ENCODE results near the gene INO80C.
A peak's percentile ranks its signal among the peaks of the same experiment; 100 is the strongest.
"Not testable (repeated sequence)": the region's sequence is repeated elsewhere in the genome, so short reads cannot be mapped to it uniquely, and the experiment has no call there.

The INO80C gene

DNA sequence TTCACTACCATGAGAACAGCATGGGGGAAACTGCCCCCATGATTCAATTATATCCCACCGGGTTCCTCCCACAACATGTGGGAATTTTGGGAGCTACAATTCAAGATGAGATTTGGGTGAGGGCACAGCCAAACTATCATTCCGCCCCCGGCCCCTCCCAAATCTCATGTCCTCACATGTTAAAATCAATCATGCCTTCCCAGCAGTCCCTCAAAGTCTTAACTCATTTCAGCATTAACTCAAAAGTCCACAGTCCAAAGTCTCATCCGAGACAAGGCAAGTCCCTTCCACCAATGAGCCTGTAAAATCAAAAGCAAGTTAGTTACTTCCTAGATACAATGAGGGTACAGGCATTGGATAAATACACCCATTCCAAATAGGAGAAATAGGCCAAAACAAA, 10.2 kb downstream of the INO80C start:
- DNase-seq = not testable (repeated sequence)

DNA sequence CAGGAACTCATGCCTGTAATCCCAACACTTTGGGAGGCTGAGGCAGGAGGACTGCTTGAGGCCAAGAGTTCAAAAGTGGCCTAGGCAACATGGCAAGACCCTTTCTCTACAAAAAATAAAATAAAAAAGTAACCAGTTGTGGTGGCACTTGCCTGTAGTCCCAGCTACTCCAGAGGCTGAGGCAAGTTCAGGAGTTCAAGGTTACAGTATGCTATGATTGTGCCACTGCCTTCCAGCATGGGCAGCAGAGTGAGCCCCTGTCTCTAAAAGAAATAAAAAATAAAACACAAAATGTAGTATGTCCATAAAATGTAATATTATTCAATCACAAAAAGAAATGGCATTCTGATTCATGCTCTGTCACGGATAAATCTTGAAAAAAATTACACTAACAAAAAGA, 11.9 kb downstream of the INO80C start:
- DNase-seq = no peak

DNA sequence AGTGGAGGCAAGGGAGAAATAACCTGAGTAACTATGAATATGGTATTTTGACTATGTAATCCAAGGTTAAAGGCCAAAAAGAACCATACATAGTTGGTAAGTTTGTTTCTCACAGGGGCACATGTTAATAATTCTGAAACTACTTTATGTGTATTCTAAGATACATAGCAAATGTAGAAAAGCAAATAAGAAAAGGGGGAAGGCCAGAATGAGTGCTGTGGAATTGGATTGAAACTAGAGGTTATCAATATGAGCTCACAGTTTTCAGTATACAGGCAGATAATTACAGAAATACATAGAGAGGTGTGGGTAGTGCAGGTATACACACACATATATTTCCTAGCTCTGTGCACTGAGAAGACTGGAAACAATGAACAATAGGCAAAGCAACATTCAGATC, 13.7 kb downstream of the INO80C start:
- DNase-seq = no peak

DNA sequence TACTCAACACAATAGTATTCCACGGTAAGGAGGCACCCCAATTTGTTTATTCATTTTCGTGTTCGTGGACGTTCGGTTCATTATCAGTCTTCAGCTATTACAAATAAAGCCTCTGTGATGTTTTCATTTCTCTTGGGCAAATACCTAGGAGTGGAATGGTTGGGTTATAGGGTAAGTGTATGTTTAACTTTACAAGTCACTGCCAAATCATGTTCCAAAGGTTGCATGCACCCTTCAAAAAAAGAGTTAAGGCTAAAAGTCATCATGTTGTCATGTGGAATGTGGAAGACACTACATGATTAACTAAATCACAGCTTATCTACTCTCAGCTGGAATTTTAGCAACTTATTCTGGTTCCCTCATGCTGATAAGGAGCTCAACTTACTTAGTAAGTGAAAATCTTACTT, 15.8 kb downstream of the INO80C start:
- DNase-seq = no peak

DNA sequence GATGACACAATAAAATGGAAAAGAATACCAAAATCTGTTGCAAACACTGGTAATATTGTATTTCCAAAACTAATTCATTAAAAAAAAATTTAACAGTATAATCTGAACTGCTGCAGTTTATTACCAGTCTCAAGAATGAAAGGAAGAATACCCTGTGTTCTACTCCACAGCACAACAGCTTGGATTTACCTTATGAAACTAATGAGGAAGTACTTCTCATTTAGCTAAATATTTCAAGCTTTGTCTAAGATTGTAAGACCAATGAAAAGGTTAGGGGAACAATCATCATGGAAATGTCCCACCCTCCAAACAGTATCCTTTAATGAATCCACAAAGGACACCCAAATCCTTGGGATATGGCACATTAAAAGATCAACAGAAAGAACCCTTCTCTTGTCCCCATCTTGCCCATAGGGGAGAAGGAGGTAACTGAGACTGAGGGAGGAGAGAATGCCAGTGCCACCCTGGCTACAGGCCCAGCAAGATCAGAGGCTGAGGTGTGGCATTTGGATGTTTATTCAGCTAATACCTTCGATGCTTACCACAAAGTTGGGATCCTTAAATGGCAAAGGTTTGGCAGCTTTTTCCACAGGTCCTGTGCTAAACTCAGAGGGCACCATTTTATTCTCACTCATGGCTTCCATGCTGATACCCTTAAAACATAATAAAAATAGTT, 17.7 kb downstream of the INO80C start:
- DNase-seq = no peak

DNA sequence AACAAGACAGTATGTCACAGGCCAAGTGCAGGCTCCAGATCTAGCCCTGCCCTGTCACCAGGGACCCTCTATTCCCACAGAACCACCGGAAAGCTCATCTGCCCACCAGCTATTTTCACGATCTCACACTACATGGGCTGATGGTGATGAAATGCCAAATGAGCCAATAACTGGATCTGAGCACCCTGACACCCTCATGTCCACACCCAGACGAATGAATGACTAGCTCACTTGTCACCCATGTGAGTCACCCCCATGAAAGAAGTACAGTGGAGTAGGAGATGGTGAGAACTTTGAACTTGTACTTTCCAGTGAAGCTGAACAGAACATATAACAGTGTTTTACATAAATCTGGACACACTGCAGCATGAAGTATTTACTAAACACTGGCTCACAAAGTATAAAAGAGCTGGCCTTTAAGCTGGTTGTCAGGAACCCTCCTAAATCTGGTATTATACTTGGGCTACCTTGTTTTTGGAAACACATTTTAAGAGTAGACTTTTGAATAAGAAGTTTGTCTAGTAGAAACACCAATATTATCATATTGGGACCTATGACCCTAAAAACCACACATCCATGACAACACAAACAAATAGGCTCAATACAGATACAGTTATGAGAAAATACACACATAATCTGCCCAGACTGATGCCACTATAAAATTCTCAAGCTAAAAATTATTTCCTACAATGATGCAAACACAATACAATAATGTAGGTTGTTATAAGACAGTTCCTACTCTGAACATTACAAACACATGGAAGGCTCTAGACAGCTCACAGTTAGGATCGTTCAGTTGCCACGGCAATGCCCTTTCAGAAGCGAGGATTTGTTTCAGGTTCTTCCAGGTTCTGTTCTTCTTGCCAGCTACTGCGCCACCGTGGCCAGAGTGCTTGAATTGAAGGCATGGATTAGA, 19.0 kb downstream of the INO80C start:
- DNase-seq = peak in 2 of 14 donors; percentile 17 to 36

DNA sequence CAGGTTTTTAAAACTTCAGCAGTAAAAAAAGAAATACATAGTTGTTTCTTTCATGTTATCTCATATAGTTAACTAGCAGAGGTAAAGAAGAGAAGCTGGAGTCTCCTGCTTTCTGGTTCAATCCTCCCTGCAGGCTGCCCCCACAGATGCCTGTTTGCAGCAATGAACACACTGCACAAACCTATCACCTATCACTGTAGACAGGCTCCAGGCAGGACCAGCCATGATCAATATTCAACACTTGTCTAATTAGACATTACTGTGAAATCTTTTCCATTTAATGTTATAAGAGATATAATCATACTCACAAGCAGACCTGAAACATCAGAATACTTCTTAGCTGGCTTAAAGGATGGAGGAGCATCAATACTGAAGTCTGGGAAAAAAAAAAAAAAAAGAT, 19.8 kb downstream of the INO80C start:
- DNase-seq = no peak

DNA sequence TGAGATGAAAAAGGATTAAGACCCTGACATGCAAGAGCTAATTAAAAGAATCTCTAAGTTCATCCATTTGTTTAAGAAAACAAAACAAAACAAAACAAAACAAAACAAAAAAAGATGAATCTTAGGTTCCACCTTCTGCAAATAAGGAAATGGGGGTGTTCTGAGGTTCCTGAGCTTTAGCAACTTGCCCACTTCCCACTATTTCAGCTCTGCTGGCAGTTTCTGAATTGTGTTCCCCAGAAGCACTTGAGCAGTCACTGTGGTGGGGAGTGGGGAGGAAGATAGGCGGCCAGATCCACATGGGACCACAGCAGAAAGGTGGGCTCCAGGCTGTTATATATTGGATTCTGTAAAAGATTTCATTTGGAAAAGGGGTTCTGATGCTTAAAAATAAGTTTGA, 20.3 kb downstream of the INO80C start:
- DNase-seq = no peak

DNA sequence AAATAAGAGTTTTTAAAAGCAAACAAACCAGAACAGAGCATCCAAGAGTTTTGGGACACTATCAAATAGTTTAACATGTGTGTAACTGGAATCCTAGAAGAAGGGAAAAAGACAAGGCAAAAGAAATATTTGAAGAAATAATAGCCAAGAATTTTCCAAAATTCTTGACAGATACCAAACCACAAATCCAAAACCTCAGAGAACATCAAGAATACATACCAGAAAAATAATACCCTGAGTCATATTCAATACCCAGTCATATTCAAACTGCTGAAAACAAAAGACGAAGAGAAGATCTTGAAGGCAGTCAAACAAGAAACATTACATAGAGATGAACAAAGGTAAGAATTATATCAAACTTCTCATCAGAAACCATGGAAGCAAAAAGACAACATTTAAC, 22.9 kb downstream of the INO80C start:
- DNase-seq = no peak

DNA sequence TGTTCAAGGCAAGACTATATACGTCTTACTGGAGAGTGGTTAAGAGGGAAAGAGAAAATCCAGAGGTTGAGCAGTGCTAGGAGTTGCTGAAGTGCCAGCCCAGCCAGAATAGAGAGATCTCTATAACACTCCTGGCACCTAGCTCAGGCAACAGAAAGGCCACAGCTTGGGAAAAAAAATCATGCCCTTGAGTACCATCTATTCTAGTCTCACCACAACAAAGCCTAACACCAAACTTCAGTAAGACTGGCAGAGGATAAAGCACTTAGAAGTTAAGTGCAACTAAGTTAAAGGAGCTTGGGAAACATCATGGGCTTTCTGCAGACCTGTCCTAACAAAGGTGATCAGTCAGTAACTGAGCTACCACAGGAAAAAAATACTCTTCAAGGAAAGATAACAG, 24.2 kb downstream of the INO80C start:
- no peak for DNase-seq

DNA sequence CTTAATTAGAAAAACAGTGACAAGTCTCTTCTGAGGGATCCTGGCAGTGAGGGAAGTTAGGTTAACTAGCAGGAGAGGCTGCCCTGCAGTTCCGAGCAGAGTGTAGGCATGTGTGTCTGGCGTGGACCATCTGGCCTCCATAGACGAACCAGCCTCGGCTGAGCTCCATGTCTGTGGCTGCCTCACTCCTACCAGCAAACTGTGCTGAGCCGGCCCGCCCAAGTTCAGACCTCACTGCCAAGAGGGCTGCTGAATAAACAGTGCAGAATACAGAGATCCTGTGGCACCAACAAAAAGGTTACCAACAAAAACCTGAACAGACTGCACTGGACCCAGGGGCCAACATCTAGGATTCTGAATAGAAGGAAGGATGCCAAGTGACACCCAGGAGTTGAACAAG, 27.3 kb downstream of the INO80C start:
- DNase-seq = peak in 3 of 14 donors; percentile 15 to 61 (median 40)

DNA sequence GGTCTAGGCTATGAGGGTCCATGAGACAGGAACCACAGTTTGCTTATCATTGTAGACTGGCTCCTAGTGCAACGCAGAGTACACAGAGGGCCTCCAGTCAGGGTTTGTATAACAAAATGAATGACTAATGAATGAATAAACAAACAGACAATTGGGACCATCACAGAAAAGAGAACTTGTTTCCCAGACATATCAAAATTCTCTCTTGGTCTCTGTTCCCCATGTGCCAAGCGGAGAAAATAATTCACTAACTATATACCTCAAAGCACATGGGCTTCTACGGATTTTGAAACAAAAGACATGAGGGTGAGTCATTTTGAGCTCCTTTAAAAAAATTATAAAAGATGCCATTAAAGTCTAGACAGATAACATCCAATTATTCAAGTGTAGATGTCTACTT, 28.0 kb downstream of the INO80C start:
- DNase-seq = no peak

DNA sequence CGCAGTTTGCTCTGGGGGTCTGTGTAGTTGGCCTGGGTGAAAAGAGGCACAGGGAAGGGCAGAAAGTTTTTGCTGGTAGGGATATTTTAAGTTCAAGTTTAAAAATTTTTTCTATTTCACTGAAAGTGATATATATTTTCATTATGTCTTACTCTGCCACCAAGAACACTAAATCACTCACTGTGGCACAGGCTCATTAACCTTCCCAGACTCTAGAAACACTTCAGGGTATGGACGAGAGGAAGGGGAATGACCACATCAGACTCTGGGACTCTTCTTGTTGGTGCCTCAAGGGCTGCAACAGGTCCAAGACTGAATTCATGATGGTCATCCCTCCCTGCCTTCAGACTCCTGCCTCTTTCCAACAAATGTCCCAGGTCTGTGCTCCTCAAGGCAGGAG, 29.0 kb downstream of the INO80C start:
- no peak for DNase-seq

DNA sequence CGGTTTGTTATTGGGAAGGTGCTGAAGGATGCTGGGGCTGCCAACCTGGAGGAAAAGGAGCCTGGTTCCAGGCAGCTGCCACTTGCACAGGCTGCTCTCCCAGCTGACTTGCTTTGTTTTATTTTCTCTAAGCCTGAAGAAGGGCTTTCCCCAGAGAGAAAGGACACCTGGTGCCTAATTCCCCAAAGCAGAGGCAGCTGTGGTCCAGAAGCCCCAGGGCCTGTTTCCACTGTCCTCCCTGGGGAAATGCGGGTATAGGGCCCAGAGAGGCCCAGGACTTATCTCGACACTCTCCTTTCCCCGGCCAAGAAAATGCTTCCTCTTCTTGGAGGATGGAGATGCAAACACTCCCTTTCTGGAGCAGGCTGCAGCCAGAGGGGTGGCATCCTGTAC, 30.1 kb downstream of the INO80C start:
- no peak for DNase-seq

DNA sequence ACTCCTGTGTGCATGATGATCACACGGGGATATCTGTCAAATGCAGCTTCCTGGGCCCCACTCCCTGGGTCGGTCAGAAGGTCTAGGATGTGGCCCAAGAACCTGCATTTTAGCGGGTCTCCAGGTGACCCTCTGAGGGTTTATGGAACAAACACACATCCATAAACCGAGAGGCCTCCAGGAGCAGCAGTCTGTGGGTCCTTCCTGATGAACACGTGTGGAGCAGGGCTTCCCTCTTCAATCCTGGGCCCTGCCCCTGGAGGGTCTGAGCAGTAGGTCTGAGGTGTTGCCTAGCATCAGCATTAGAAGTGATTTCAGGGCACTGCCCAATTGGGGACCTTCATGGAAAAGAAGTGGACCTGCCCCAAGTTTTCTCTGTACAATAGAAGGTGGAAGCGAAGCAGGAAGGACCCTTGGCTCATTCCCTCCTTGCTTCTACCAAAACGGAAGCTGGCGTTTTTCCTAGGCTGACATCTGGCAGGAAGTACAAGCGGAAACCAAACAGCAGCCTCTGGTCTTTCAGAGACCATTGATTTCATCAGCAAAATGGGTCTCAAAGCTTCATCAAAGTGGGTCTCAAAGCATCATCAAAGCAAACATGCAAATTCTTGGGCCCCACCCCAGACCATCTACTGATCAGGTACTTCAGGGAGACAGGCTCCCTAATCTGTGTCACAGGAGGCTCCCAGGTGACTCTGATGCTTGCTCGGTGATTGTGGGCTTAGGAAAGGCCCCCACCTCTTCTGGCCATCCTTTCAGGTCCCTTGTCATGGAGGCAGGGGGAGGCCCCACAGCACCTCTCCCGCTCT, 30.7 kb downstream of the INO80C start:
- no peak for DNase-seq

DNA sequence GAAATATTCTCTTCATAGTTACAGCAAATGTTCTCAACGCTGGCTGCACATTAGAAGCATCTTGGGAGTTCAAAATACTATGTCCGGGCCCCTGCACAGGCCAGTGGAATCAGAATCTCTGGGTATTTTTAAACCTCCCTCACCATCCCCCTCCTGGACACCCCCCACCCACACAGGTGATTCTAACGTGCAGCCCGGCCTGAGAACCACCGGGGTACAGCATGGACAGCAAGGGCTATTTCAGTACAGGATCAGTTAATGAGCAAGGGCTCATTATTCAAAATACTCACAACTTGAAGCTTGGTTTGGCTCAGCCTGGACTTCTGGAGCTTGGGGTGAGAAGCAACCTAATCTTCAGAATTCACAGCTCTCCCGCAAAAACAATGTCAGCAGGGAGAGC, 31.4 kb downstream of the INO80C start:
- no peak for DNase-seq

DNA sequence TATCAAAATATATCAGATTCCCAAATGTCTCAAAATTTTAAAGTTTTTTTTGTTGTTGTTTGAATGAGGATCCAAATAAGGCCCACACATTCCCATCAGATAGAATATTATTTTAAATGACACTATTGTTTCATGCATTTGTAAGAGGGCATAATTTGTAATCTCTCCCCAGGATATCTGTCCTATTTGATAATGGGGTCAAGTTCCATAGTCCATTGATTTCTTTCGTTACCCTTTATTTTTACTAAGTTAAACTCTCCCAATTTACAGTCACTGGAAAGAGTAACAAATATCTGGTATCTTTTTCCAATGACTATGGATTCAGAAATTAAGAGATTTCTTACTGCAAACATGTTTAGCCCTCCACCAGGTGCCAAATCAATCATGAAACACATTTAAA, 32.4 kb downstream of the INO80C start:
- DNase-seq = no peak

DNA sequence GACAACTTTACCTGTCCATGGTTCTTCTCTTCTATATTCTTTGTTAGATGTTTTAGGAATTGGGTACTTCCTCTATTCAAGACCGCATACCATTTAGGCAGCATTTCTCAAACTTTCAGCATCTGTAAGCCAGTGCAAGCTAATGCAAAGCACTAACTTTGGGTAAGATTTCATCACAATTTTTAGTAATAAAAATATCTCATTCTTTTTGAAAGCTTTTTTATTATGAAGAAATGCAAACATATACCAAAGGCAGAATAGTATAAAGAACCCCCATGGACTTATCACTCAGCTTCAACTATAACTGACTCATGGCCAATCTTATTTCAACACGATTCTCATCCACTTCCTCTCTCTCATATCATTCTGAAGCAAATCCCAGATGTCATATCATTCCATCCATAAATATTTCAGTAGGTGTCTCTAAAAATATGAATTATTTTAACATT, 32.9 kb downstream of the INO80C start:
- no peak for DNase-seq

DNA sequence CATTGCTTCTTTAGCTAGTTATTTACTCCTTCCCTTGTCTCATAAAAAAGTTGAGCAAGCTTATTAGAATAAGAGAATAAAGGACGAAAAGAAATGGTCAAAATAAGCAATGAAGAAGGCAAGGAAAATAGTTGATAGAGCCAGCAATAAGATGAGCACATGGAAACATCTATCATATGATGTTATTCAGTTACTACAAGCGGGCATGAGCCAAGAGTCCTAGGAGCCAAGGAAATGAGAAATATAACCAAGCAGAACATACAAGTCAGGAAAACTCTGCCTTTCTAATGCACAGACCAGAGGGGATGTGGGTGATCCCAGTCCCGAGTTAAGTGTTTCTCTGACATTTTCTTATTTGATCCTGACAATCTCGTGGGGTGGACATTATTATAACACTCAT, 33.9 kb downstream of the INO80C start:
- DNase-seq = no peak

DNA sequence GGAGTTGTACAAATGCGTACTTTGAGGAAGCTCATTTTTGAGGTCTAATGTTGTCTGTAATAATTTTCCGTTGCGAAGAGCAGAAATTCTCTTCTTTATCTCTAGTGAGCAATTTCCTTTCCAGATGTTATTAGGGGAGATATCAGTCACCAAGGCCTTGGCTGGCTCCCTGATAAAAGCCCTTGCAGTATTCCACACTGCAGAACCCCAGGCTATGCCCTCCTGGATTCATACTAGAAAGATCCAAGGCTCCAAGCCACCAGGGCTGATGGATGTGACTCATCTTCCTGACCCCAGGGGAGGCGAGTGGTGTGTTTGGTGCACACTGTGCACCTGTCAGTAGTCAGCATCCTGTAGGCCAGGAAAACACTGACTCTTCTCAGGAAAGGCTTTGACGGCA, 34.7 kb downstream of the INO80C start:
- DNase-seq = no peak

DNA sequence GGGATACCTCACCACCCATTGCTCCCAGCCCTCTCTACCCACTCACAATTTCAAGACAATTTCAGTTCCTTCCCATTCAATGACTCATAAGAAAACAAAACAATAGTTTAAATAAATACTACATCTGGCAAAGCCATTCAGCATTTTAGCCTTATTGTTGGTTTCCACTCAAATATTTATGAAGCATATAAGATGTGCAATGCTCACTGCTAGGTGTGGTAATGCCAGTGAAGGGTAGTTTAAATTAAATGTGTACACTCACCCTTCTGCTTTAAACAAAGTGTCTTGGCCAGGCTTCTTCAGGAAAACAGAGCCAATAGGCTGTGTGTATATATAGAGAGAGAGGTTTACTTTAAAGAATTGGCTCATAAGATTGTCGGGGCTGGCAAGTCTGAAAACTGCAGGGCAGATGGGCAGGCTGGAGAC, 37.0 kb downstream of the INO80C start:
- DNase-seq = no peak

DNA sequence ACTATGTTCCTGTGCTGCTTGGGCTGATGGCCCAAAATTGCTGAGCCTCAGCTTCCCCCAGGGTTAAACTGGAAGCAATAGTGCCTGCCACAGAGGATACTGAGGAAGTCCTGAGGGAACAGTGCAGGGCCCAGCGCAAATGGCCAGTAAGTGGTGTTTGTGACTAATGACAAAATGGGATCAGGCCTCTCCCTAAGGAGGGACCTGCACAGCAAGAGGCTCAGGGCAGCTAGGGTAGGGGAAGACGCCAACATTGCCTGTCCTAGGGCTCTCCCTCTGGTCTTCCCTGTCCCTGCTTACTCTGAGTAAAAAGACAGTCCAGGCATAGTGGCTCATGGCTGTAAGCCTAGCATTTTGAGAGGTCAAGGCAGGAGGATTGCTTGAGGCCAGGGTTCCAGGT, 37.8 kb downstream of the INO80C start:
- no peak for DNase-seq
